ENCODE results near the gene AGXT2. TPM values are rescaled to one million over a fixed set of nuclear protein-coding genes. Genes with fewer than 3 reads are reported as not detected.

The AGXT2 gene
- total RNA-seq, 1 donor from 2014 or later: not detected

- Mint-ChIP-seq H3K4me3 (ENCODE audit: unreplicated experiment) (no peak overlapping the region), H3K27ac (ENCODE audit: unreplicated experiment) (no peak overlapping the region), H3K4me1 (ENCODE audit: low read depth, unreplicated experiment) (no peaks in the 10 kb centered on the region), H3K9me3 (ENCODE audit: unreplicated experiment) (no peaks in the 10 kb centered on the region), H3K27me3 (ENCODE audit: unreplicated experiment) (peaks cover 1% of the 10 kb centered on the region), H3K36me3 (ENCODE audit: unreplicated experiment) (no peaks in the 10 kb centered on the region)
- TF ChIP-seq, protein P1, sequence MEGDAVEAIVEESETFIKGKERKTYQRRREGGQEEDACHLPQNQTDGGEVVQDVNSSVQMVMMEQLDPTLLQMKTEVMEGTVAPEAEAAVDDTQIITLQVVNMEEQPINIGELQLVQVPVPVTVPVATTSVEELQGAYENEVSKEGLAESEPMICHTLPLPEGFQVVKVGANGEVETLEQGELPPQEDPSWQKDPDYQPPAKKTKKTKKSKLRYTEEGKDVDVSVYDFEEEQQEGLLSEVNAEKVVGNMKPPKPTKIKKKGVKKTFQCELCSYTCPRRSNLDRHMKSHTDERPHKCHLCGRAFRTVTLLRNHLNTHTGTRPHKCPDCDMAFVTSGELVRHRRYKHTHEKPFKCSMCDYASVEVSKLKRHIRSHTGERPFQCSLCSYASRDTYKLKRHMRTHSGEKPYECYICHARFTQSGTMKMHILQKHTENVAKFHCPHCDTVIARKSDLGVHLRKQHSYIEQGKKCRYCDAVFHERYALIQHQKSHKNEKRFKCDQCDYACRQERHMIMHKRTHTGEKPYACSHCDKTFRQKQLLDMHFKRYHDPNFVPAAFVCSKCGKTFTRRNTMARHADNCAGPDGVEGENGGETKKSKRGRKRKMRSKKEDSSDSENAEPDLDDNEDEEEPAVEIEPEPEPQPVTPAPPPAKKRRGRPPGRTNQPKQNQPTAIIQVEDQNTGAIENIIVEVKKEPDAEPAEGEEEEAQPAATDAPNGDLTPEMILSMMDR (IDR thresholded peaks at IDR 0.05; ENCODE audit: partially characterized antibody, unreplicated experiment): no peak
- no peak for DNase-seq
Measured at GRCh38 chr5:35046774-35047173, 975 bp downstream of the AGXT2 start.

GRCh38 chr5:35045280-35045679, 2.5 kb downstream of the AGXT2 start:
- Mint-ChIP-seq H3K36me3 (ENCODE audit: unreplicated experiment) (no peaks in the 10 kb centered on the region), H3K4me3 (ENCODE audit: unreplicated experiment) (no peak overlapping the region), H3K27me3 (ENCODE audit: unreplicated experiment) (peaks cover 1% of the 10 kb centered on the region), H3K4me1 (ENCODE audit: low read depth, unreplicated experiment) (no peaks in the 10 kb centered on the region), H3K9me3 (ENCODE audit: unreplicated experiment) (no peaks in the 10 kb centered on the region), H3K27ac (ENCODE audit: unreplicated experiment) (no peak overlapping the region)
- TF ChIP-seq, protein P1 (IDR thresholded peaks at IDR 0.05; ENCODE audit: partially characterized antibody, unreplicated experiment): no peak
- no peak for DNase-seq

DNA sequence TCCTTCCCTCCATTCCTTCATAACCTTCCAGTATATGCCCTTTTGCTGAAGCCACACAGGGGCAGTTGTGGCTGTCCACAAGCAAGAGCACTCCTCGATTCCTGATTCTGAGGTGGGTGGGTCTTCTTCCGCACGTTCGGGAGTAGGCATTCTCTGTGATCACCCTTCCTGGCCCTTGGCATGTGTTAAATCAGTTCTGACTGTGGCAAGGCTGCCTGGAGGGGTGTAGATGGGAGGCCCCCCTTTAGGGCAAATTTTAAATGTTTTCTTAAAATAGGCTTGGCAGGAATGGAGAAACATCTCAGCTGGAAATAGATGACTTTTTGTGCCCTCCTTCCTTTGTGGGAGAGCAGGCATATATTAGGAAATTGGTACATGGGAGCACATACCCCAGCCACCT, 3.1 kb downstream of the AGXT2 start:
- Mint-ChIP-seq H3K9me3 (ENCODE audit: unreplicated experiment) (no peaks in the 10 kb centered on the region), H3K4me1 (ENCODE audit: low read depth, unreplicated experiment) (no peaks in the 10 kb centered on the region), H3K4me3 (ENCODE audit: unreplicated experiment) (no peak overlapping the region), H3K27ac (ENCODE audit: unreplicated experiment) (no peak overlapping the region), H3K27me3 (ENCODE audit: unreplicated experiment) (peaks cover 1% of the 10 kb centered on the region), H3K36me3 (ENCODE audit: unreplicated experiment) (no peaks in the 10 kb centered on the region)
- TF ChIP-seq, protein P1 (IDR thresholded peaks at IDR 0.05; ENCODE audit: partially characterized antibody, unreplicated experiment): no peak
- DNase-seq: no peak

- H3K9me3 Mint-ChIP-seq (ENCODE audit: unreplicated experiment): no peaks in the 10 kb centered on the region
- no peak for DNase-seq
- no peaks in the 10 kb centered on the region for H3K27me3 Mint-ChIP-seq (ENCODE audit: unreplicated experiment)
- H3K27ac Mint-ChIP-seq (ENCODE audit: unreplicated experiment): no peak overlapping the region
- TF ChIP-seq, protein P1 (IDR thresholded peaks at IDR 0.05; ENCODE audit: partially characterized antibody, unreplicated experiment): no peak
- H3K4me3 Mint-ChIP-seq (ENCODE audit: unreplicated experiment): no peak overlapping the region
- H3K4me1 Mint-ChIP-seq (ENCODE audit: low read depth, unreplicated experiment): peaks cover 2% of the 10 kb centered on the region
- H3K36me3 Mint-ChIP-seq (ENCODE audit: unreplicated experiment): no peaks in the 10 kb centered on the region
Measured at GRCh38 chr5:35042781-35043180, 5.0 kb downstream of the AGXT2 start.

DNA sequence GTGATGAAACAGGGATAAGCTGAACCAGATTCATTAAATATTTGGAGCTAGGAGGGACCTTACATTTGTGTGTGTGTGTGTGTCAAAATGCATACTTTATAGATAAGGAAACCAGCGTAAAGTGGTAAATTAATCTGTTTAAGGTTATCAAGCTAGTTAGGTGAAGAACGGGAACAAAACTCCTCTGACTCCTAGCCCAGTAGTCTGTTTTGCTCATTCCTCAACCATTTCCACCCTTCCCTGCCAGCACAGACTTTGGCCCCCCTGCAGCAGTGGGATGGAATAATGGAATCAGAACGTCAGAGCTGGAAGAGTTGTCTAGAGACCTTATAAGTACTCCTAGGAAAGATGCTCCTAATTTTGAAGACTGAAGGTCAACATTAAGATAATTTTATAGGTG, 6.5 kb downstream of the AGXT2 start:
- H3K9me3 Mint-ChIP-seq (ENCODE audit: unreplicated experiment): no peaks in the 10 kb centered on the region
- TF ChIP-seq, protein P1 (IDR thresholded peaks at IDR 0.05; ENCODE audit: partially characterized antibody, unreplicated experiment): no peak
- no peak overlapping the region for H3K4me3 Mint-ChIP-seq (ENCODE audit: unreplicated experiment)
- H3K27me3 Mint-ChIP-seq (ENCODE audit: unreplicated experiment): no peaks in the 10 kb centered on the region
- H3K4me1 Mint-ChIP-seq (ENCODE audit: low read depth, unreplicated experiment): peaks cover 2% of the 10 kb centered on the region
- DNase-seq: no peak
- no peaks in the 10 kb centered on the region for H3K36me3 Mint-ChIP-seq (ENCODE audit: unreplicated experiment)
- no peak overlapping the region for H3K27ac Mint-ChIP-seq (ENCODE audit: unreplicated experiment)
